Prostate gland (tissue), 2 donors: ENCODE data around the gene CHRM2.

Experiments used
- POLR2A ChIP-seq: fragments of 450-650 bp; IDR thresholded peaks from one replicate; pipeline ENCODE4 v1.6.1; 2016; ENCODE audit warnings: antibody characterized with exemption, mild to moderate bottlenecking
- TF ChIP-seq, protein P1 (sequence below), 4 experiments: fragments of 200-600 bp in 2 of 4; fragments of 450-650 bp in 2 of 4; sonication (generic) in 2 of 4; IDR thresholded peaks; 1 replicate in 3 of 4; 2 replicates in 1 of 4; pipeline ENCODE4 v1.5.1; 2016 to 2019; ENCODE audit warnings: antibody characterized with exemption in 4 of 4, mild to moderate bottlenecking in 2 of 4, moderate library complexity in 2 of 4

GRCh38 chr7:137045573-137045972, 177.1 kb downstream of the CHRM2 start:
- TF ChIP-seq, protein P1, sequence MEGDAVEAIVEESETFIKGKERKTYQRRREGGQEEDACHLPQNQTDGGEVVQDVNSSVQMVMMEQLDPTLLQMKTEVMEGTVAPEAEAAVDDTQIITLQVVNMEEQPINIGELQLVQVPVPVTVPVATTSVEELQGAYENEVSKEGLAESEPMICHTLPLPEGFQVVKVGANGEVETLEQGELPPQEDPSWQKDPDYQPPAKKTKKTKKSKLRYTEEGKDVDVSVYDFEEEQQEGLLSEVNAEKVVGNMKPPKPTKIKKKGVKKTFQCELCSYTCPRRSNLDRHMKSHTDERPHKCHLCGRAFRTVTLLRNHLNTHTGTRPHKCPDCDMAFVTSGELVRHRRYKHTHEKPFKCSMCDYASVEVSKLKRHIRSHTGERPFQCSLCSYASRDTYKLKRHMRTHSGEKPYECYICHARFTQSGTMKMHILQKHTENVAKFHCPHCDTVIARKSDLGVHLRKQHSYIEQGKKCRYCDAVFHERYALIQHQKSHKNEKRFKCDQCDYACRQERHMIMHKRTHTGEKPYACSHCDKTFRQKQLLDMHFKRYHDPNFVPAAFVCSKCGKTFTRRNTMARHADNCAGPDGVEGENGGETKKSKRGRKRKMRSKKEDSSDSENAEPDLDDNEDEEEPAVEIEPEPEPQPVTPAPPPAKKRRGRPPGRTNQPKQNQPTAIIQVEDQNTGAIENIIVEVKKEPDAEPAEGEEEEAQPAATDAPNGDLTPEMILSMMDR (IDR thresholded peaks at IDR 0.05) = no peak
- no peak for TF ChIP-seq POLR2A
